ENCODE measurements around the gene NPY.

Gene NPY

GRCh38 chr7:24328894-24329293 lies 44.9 kb downstream of the NPY start:
- TF ChIP-seq CTCF (conservative IDR thresholded peaks at IDR 0.05) = no peak
- H3K27ac ChIP-seq = no peak overlapping the region

- TF ChIP-seq CTCF (conservative IDR thresholded peaks at IDR 0.05) = no peak
- no peak overlapping the region for H3K27ac ChIP-seq
These were observed 50.0 kb downstream of the NPY start for GRCh38 chr7:24334012-24334411.

GRCh38 chr7:24334627-24335026 lies 50.6 kb downstream of the NPY start:
- TF ChIP-seq CTCF (conservative IDR thresholded peaks at IDR 0.05) = no peak
- no peak overlapping the region for H3K27ac ChIP-seq

GRCh38 chr7:24336461-24336860 lies 52.5 kb downstream of the NPY start:
- TF ChIP-seq CTCF (conservative IDR thresholded peaks at IDR 0.05) = no peak
- no peak overlapping the region for H3K27ac ChIP-seq

- no peak for TF ChIP-seq CTCF (conservative IDR thresholded peaks at IDR 0.05)
- no peak overlapping the region for H3K27ac ChIP-seq
These were observed 53.2 kb downstream of the NPY start for GRCh38 chr7:24337180-24337579.

GRCh38 chr7:24339575-24339974 lies 55.6 kb downstream of the NPY start:
- TF ChIP-seq CTCF (conservative IDR thresholded peaks at IDR 0.05) = no peak
- no peak overlapping the region for H3K27ac ChIP-seq

- TF ChIP-seq CTCF (conservative IDR thresholded peaks at IDR 0.05) = no peak
These were observed 56.7 kb downstream of the NPY start for GRCh38 chr7:24340727-24341126.

More at GRCh38 chr7:24340727-24341126, 56.7 kb downstream of the NPY start:
- H3K27ac ChIP-seq = no peak overlapping the region

Measured in VCaP (cell line).